Measurements from ENCODE around the gene HOXD3. TPM values are rescaled to one million over a fixed set of nuclear protein-coding genes. Genes with fewer than 3 reads are reported as not detected.

The HOXD3 gene
- total and polyA plus RNA-seq, 4 donors: 7.3 to 23.0 (median 14.7) TPM

DNA sequence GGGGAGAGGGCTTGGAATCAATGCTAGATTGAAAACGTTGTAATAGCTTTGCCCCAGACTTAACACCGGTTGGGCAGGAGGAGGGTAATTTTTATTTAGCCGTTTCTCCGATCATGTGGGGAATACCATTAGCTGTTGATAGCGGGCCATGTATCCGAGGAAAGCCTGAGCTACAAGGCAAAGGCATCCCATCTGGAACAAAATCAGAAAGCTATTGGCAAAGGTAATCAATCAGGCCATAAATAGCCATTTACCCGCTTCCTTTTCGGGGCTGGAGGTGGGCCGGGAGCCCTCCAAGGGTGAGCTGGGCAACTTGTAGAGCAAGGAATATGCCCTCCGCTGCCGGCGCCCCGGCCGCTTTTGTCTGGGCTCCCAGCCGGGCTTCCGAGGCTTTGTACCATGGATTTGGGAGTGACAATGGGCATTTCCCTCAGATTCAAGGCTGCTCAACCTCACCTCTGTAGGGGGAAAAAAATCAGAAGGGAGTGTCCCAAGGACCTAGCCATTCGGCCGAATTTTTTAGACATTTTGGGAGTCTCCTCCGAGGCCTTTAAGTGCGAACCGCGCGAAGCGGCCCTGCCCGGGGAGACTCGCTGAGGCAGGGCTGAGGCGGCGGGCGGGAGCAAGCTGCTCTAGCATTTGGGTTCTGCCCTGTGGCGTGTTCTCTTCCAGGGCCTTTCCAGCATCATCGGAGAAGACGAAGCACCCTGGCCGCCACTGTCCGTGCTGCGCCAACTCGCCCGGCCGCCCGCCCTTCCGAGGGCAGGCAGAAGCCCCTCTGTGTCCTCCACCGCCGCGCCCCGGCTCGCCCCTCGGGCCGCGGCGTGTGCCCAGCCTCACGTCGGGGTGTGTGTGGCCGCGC lies 35.7 kb upstream of the HOXD3 start:
- DNase-seq (ENCODE audit: low read depth in 4 of 6, low spot score in 6 of 6): peak in 1 of 6 donors; percentile 64
- Histone ChIP-seq H3K4me3 (ENCODE audit: low read depth, low read length) (peak overlapping the region; percentile 6), H3K27me3 (ENCODE audit: control insufficient read depth, insufficient read depth, low read length) (peaks cover 92% of the 10 kb centered on the region), H3K27ac (ENCODE audit: low read depth, low read length) (peak overlapping the region; percentile 29), H3K4me1 (ENCODE audit: control insufficient read depth, insufficient read depth, low read length) (peaks cover 51% of the 10 kb centered on the region), H3K9me3 (ENCODE audit: control insufficient read depth, insufficient read depth, low read length) (no peaks in the 10 kb centered on the region), H3K36me3 (ENCODE audit: control insufficient read depth, insufficient read depth, low read length) (peaks cover 7% of the 10 kb centered on the region)
- WGBS (ENCODE audit: insufficient coverage): 6% methylated on average over 44 of the region's 53 CpGs

DNA sequence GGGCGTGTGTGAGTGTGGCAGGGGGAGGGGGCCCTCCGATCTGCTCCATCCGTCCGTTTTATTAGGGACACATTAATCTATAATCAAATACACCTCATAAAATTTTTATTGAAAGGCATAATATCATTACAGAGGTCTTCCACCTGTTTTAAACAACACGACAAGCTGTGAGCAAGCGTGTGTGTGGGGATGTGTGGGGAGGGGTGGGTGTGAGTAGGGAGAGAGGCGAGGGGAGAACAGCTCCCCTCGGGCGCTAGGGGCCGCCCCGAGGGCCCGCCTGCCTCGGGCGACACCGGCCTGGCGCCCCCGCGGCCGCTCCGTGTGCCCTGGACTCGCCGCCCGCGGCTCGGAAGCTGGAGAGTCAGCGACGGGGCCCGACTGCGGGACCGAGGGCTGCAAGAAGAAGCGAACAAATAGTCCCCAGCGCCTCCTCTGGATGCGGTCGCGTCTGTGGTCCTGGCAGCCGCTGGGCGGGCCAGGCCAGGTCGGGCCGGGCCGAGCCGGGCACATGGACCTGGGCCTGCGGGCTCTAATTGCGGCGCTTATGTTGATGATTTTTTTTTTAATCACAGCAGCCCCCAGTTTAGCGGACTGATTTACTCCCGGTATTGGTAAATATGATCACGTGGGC lies 34.9 kb upstream of the HOXD3 start:
- H3K9me3 ChIP-seq (ENCODE audit: control insufficient read depth, insufficient read depth, low read length): no peaks in the 10 kb centered on the region
- DNase-seq (ENCODE audit: low read depth in 4 of 6, low spot score in 6 of 6): peak in 2 of 6 donors; percentile 87 to 91
- H3K4me3 ChIP-seq (ENCODE audit: low read depth, low read length): peak overlapping the region; percentile 51
- peaks cover 84% of the 10 kb centered on the region for H3K27me3 ChIP-seq (ENCODE audit: control insufficient read depth, insufficient read depth, low read length)
- WGBS (ENCODE audit: insufficient coverage): 2% methylated on average over 43 of the region's 47 CpGs
- peak overlapping the region; percentile 42 for H3K27ac ChIP-seq (ENCODE audit: low read depth, low read length)
- H3K4me1 ChIP-seq (ENCODE audit: control insufficient read depth, insufficient read depth, low read length): peaks cover 48% of the 10 kb centered on the region
- peaks cover 7% of the 10 kb centered on the region for H3K36me3 ChIP-seq (ENCODE audit: control insufficient read depth, insufficient read depth, low read length)

DNA sequence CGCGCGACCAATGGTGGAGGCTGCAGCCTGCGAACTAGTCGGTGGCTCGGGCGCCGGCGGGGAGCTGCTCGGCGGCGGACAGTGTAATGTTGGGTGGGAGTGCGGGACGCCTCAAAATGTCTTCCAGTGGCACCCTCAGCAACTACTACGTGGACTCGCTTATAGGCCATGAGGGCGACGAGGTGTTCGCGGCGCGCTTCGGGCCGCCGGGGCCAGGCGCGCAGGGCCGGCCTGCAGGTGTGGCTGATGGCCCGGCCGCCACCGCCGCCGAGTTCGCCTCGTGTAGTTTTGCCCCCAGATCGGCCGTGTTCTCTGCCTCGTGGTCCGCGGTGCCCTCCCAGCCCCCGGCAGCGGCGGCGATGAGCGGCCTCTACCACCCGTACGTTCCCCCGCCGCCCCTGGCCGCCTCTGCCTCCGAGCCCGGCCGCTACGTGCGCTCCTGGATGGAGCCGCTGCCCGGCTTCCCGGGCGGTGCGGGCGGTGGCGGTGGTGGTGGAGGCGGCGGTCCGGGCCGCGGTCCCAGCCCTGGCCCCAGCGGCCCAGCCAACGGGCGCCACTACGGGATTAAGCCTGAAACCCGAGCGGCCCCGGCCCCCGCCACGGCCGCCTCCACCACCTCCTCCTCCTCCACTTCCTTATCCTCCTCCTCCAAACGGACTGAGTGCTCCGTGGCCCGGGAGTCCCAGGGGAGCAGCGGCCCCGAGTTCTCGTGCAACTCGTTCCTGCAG lies 34.3 kb upstream of the HOXD3 start, which contains the start of gene HOXD9:
Gene HOXD9, plus strand, starts transcription at position 37 of the 728 bp plus-strand sequence. Its CDS starts 50 bp downstream, at position 87.
- DNase-seq (ENCODE audit: low read depth in 4 of 6, low spot score in 6 of 6): no peak
- H3K27ac ChIP-seq (ENCODE audit: low read depth, low read length): peak within 1 kb of the TSS; percentile 64
- peaks cover 7% of the 10 kb centered on the region for H3K36me3 ChIP-seq (ENCODE audit: control insufficient read depth, insufficient read depth, low read length)
- peaks cover 78% of the 10 kb centered on the region for H3K27me3 ChIP-seq (ENCODE audit: control insufficient read depth, insufficient read depth, low read length)
- under 1% methylated on average over 76 of the region's 84 CpGs for WGBS (ENCODE audit: insufficient coverage)
- H3K4me3 ChIP-seq (ENCODE audit: low read depth, low read length): peak within 1 kb of the TSS; percentile 51
- no peaks in the 10 kb centered on the region for H3K9me3 ChIP-seq (ENCODE audit: control insufficient read depth, insufficient read depth, low read length)
- peaks cover 41% of the 10 kb centered on the region for H3K4me1 ChIP-seq (ENCODE audit: control insufficient read depth, insufficient read depth, low read length)

DNA sequence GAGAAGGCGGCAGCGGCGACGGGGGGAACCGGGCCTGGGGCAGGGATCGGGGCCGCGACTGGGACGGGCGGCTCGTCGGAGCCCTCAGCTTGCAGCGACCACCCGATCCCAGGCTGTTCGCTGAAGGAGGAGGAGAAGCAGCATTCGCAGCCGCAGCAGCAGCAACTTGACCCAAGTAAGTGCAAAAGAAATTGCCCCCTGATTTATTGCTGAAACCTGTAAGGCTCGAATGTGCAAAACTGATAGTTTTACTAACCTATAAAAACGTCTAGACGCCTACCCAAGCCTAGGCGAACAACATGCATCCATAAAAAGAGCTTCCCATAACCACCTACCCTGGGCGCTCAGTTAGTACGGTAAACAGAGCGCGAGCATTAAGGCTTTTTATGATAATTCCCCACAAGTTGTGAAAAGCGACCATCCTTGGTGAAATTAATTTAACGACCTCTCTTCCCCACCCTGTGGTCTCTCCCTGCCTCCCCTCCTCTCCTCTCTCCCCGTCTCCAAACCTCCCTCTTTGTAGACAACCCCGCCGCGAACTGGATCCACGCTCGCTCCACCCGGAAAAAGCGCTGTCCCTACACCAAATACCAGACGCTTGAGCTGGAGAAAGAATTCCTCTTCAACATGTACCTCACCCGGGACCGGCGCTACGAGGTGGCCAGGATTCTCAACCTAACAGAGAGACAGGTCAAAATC lies 33.5 kb upstream of the HOXD3 start:
- Histone ChIP-seq H3K27me3 (ENCODE audit: control insufficient read depth, insufficient read depth, low read length) (peaks cover 74% of the 10 kb centered on the region), H3K4me1 (ENCODE audit: control insufficient read depth, insufficient read depth, low read length) (peaks cover 44% of the 10 kb centered on the region), H3K27ac (ENCODE audit: low read depth, low read length) (peak overlapping the region; percentile 64), H3K4me3 (ENCODE audit: low read depth, low read length) (peak overlapping the region; percentile 51), H3K9me3 (ENCODE audit: control insufficient read depth, insufficient read depth, low read length) (no peaks in the 10 kb centered on the region), H3K36me3 (ENCODE audit: control insufficient read depth, insufficient read depth, low read length) (peaks cover 7% of the 10 kb centered on the region)
- peak in 1 of 6 donors; percentile 30 for DNase-seq (ENCODE audit: low read depth in 4 of 6, low spot score in 6 of 6)
- WGBS (ENCODE audit: insufficient coverage): 9% methylated on average over 38 of the region's 40 CpGs

DNA sequence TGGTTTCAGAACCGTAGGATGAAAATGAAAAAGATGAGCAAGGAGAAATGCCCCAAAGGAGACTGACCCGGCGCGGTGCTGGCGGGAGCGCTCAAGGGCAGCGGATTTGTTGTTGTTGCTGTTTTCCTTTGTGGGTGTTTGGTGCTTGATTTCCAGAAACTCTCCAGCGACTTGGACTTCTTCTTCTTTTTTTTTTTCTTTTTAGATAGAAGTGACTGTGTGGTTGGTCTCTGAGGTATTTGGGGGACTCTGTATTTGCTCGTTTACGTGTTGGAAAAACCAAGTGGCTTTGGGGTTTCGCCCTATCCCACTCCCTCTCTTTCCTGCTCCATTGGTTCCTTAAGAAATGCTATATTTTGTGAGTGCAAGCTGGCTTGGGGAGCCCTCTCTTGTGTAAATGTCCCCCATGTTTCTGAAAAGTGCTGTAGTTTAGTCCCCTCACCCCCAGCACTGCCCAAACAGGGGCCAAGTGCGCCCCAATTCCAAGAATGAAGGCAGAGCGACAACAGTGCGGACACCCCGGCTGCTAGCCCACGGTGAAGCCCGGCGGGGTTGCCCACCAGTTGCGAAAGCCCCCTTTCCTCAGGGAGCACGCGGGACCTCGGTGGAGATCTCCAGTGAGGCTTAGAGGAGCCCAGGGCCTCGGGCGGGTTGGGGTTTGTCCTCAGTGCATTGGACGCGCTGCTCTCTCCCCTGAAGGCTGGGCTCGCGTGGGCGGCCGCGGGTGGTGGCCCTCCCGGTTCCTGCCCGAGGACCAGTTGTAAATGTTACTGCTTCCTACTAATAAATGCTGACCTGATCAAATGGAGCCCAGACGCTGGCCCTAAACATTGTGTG lies 32.8 kb upstream of the HOXD3 start:
- peak overlapping the region; percentile 51 for H3K4me3 ChIP-seq (ENCODE audit: low read depth, low read length)

DNA sequence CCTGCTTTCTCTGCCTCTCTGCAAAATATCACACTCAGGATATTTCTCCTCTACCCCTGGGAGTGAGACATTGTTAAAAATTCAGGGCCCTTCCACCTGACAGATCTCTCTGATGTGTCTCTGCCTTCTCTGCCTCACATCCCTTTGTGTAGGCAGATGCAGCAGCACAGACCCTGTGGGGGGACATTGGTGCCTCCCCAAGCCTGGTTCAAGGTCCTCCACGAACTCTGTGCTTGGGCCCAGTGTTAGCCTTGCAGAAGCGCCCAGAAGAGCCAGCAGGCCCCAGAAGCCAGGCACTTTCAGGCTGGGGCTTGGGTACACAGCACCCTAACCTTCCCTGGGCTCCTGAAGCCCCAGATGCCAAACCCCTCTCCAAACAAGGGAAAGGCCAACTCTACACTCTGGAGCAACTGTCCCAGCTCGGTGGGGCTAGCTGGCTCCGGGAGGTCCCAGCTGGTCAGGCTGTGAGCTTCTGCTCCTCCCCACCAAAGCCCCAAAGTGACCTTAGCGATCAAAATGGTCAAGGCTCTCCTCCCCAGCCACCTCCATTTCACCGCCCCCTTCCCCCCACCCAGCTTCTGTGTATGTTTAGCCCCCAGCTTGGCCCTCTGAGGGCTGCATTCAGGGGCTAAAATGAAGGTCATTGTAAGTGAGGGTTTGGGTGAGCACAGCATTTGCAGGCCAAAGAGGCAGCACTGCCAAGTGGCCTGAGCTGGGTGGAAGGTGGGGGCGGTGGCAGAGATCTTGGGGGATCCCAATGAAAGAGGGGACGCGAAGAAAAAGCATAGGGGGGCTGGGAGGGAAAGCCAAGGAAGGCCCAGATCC lies 31.9 kb upstream of the HOXD3 start:
- Histone ChIP-seq H3K4me3 (ENCODE audit: low read depth, low read length) (peak overlapping the region; percentile 51), H3K9me3 (ENCODE audit: control insufficient read depth, insufficient read depth, low read length) (no peaks in the 10 kb centered on the region), H3K27ac (ENCODE audit: low read depth, low read length) (peak overlapping the region; percentile 64), H3K4me1 (ENCODE audit: control insufficient read depth, insufficient read depth, low read length) (peaks cover 50% of the 10 kb centered on the region), H3K36me3 (ENCODE audit: control insufficient read depth, insufficient read depth, low read length) (peaks cover 7% of the 10 kb centered on the region), H3K27me3 (ENCODE audit: control insufficient read depth, insufficient read depth, low read length) (peaks cover 59% of the 10 kb centered on the region)
- no peak for DNase-seq (ENCODE audit: low read depth in 4 of 6, low spot score in 6 of 6)
- 54% methylated on average over 8 of the region's 9 CpGs for WGBS (ENCODE audit: insufficient coverage)

More for the DNA sequence above, 32.8 kb upstream of the HOXD3 start:
- Histone ChIP-seq H3K36me3 (ENCODE audit: control insufficient read depth, insufficient read depth, low read length) (peaks cover 7% of the 10 kb centered on the region), H3K9me3 (ENCODE audit: control insufficient read depth, insufficient read depth, low read length) (no peaks in the 10 kb centered on the region), H3K27me3 (ENCODE audit: control insufficient read depth, insufficient read depth, low read length) (peaks cover 67% of the 10 kb centered on the region), H3K4me1 (ENCODE audit: control insufficient read depth, insufficient read depth, low read length) (peaks cover 49% of the 10 kb centered on the region), H3K27ac (ENCODE audit: low read depth, low read length) (peak overlapping the region; percentile 64)
- WGBS (ENCODE audit: insufficient coverage): 28% methylated on average over 29 of the region's 34 CpGs
- DNase-seq (ENCODE audit: low read depth in 4 of 6, low spot score in 6 of 6): no peak

DNA sequence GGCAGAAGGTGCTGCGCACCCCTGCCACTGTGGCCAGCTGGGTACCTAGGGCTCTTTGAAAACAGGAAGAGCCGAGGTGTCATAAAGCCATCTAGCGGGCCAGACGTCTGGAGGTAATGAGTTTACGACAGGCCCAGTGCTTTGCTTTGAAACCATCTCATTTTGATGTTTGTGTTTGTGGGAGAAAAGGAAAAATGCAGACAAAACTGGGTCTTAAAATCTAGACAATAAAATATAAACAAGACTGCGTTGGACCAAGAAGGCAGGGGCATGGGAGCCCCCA lies 31.4 kb upstream of the HOXD3 start:
- H3K4me1 ChIP-seq (ENCODE audit: control insufficient read depth, insufficient read depth, low read length): peaks cover 50% of the 10 kb centered on the region
- 51% methylated on average over 2 of the region's 6 CpGs for WGBS (ENCODE audit: insufficient coverage)
- H3K4me3 ChIP-seq (ENCODE audit: low read depth, low read length): no peak overlapping the region
- no peak for DNase-seq (ENCODE audit: low read depth in 4 of 6, low spot score in 6 of 6)
- no peaks in the 10 kb centered on the region for H3K9me3 ChIP-seq (ENCODE audit: control insufficient read depth, insufficient read depth, low read length)
- H3K36me3 ChIP-seq (ENCODE audit: control insufficient read depth, insufficient read depth, low read length): peaks cover 7% of the 10 kb centered on the region
- H3K27ac ChIP-seq (ENCODE audit: low read depth, low read length): peak overlapping the region; percentile 64
- peaks cover 54% of the 10 kb centered on the region for H3K27me3 ChIP-seq (ENCODE audit: control insufficient read depth, insufficient read depth, low read length)
